ENCODE results near the gene PTPRN. TPM values are rescaled to one million over a fixed set of nuclear protein-coding genes. Genes with fewer than 3 reads are reported as not detected.
A peak's percentile ranks its signal among the peaks of the same experiment; 100 is the strongest.

PTPRN gene
- total RNA-seq, 1 donor = under 0.01 TPM

DNA sequence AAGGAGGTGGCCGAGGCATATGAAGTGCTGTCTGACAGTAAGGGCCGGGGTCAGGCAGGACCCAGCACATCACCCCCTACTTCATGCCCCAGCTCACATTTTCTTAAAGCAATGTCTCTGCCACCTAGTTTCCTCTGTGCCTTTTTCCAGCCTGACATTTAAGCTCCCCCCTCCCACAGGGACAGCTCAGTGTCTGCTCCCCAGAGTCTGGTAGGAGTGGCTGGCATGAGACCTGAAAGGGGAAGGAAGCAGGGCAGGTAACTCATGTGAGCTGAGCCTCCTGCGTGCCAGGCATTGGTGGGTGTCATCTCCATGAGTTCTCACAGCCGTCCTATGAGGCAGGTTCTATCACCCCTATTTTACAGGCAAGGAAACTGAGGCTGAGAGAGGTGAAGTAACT, 28.6 kb downstream of the PTPRN start:
- H3K4me1 ChIP-seq (ENCODE audit: insufficient read depth, low read length) = peaks cover 23% of the 10 kb centered on the region
- H3K27ac ChIP-seq (ENCODE audit: low read depth, low read length) = peak overlapping the region; percentile 97
- H3K9me3 ChIP-seq (ENCODE audit: low read depth, low read length) = no peaks in the 10 kb centered on the region
- H2AFZ ChIP-seq (ENCODE audit: low read length) = no peak overlapping the region
- H3K79me2 ChIP-seq (ENCODE audit: insufficient read depth, low read length) = peaks cover 15% of the 10 kb centered on the region
- no peak for DNase-seq (ENCODE audit: insufficient read length, low spot score, missing footprints)
- no peaks in the 10 kb centered on the region for H3K27me3 ChIP-seq (ENCODE audit: insufficient read depth, low read length)
- H3K36me3 ChIP-seq (ENCODE audit: insufficient read depth, low read length) = peaks cover 38% of the 10 kb centered on the region
- TF ChIP-seq, protein P1, sequence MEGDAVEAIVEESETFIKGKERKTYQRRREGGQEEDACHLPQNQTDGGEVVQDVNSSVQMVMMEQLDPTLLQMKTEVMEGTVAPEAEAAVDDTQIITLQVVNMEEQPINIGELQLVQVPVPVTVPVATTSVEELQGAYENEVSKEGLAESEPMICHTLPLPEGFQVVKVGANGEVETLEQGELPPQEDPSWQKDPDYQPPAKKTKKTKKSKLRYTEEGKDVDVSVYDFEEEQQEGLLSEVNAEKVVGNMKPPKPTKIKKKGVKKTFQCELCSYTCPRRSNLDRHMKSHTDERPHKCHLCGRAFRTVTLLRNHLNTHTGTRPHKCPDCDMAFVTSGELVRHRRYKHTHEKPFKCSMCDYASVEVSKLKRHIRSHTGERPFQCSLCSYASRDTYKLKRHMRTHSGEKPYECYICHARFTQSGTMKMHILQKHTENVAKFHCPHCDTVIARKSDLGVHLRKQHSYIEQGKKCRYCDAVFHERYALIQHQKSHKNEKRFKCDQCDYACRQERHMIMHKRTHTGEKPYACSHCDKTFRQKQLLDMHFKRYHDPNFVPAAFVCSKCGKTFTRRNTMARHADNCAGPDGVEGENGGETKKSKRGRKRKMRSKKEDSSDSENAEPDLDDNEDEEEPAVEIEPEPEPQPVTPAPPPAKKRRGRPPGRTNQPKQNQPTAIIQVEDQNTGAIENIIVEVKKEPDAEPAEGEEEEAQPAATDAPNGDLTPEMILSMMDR (IDR thresholded peaks at IDR 0.05; ENCODE audit: extremely low read depth, low read depth, low read length) = no peak
- no peak overlapping the region for H3K4me3 ChIP-seq (ENCODE audit: insufficient read depth, low read length)
- peaks cover 7% of the 10 kb centered on the region for H4K20me1 ChIP-seq (ENCODE audit: insufficient read depth, low read length)
- peak overlapping the region; percentile 91 for H3K4me2 ChIP-seq (ENCODE audit: insufficient read depth, low read length)

DNA sequence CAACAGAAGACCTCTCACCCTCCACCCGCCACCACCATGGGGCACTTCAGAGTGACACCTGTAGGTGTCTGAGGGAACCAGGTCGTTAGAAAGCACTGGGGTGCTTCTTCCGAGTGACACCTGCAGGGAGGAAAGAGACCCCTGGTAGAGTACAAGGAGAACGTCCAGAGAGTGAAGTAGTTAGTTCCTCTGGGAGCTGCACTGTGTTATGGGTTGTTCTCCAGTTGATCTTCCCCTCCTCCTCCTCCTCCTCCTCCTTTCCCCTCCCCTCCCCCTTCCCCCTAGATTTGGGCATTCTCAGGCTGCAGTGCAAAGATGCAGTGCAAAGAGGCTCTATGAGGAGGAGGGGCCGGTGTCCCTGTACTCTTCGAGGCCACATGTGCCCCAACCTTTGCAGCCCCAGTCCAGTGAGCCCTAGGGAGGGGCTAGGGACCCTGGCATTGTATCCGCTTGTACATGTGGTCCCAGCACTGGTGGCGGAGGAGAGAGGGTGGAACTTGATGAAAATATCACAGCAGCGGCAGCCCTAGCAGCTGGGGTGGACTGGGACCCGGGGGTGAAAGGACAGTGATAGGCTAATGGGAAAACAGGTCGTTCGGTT, 29.2 kb downstream of the PTPRN start:
- no peaks in the 10 kb centered on the region for H3K27me3 ChIP-seq (ENCODE audit: insufficient read depth, low read length)
- peak overlapping the region; percentile 97 for H3K27ac ChIP-seq (ENCODE audit: low read depth, low read length)
- H4K20me1 ChIP-seq (ENCODE audit: insufficient read depth, low read length) = peaks cover 7% of the 10 kb centered on the region
- H3K79me2 ChIP-seq (ENCODE audit: insufficient read depth, low read length) = peaks cover 15% of the 10 kb centered on the region
- peak overlapping the region; percentile 40 for H2AFZ ChIP-seq (ENCODE audit: low read length)
- H3K4me2 ChIP-seq (ENCODE audit: insufficient read depth, low read length) = peak overlapping the region; percentile 91
- TF ChIP-seq, protein P1 (IDR thresholded peaks at IDR 0.05; ENCODE audit: extremely low read depth, low read depth, low read length) = peak; percentile 9
- peaks cover 24% of the 10 kb centered on the region for H3K4me1 ChIP-seq (ENCODE audit: insufficient read depth, low read length)
- peak overlapping the region; percentile 75 for H3K4me3 ChIP-seq (ENCODE audit: insufficient read depth, low read length)
- peaks cover 34% of the 10 kb centered on the region for H3K36me3 ChIP-seq (ENCODE audit: insufficient read depth, low read length)
- no peaks in the 10 kb centered on the region for H3K9me3 ChIP-seq (ENCODE audit: low read depth, low read length)
- DNase-seq (ENCODE audit: insufficient read length, low spot score, missing footprints) = no peak

DNA sequence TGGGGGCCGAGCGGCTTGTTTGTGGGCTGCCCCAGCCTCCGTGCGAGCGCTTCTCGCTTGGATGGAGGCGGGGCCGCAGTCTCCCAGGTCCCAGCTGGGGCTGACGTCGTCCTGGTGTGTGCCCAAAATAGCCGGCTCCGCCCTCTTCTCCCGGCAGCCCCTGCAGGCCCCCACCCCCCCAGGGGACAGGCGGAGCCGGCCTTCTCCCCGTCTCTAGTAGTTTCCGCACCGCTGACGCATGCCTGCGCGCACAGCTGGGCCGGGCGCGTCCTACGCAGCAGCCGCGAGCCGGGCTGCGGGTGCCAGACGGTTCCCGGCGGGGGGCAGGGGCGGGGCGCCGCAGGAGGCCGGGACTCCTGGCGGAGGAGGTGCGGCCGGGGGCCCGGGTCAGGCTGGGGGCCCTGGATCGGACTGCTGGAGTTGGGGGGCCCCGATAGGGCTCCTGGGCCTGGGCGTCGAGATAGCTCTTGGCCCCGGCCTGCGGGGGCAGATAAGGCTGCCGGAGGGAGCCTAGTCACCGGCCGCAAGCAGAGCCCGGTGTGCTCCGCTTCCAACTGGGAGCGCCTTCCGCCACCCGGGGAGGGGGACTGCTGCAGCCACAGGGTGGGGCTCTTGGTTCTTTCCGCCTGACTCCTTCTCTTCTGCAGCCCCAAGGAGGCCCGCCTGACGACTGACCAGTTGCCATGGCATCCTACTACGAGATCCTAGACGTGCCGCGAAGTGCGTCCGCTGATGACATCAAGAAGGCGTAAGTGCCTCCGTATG, 29.9 kb downstream of the PTPRN start, which contains the start of gene DNAJB2:
DNAJB2 (plus strand) TSS at position 216 of the 765 bp plus-strand sequence; CDS start at position 684, 468 bp downstream.
- H4K20me1 ChIP-seq (ENCODE audit: insufficient read depth, low read length) = peaks cover 2% of the 10 kb centered on the region
- H3K79me2 ChIP-seq (ENCODE audit: insufficient read depth, low read length) = peaks cover 15% of the 10 kb centered on the region
- H3K9me3 ChIP-seq (ENCODE audit: low read depth, low read length) = no peaks in the 10 kb centered on the region
- H3K4me1 ChIP-seq (ENCODE audit: insufficient read depth, low read length) = peaks cover 31% of the 10 kb centered on the region
- peak within 1 kb of the TSS; percentile 91 for H3K4me2 ChIP-seq (ENCODE audit: insufficient read depth, low read length)
- H3K27me3 ChIP-seq (ENCODE audit: insufficient read depth, low read length) = no peaks in the 10 kb centered on the region
- peaks cover 28% of the 10 kb centered on the region for H3K36me3 ChIP-seq (ENCODE audit: insufficient read depth, low read length)
- peak within 1 kb of the TSS; percentile 75 for H3K4me3 ChIP-seq (ENCODE audit: insufficient read depth, low read length)
- peak; percentile 100 for DNase-seq (ENCODE audit: insufficient read length, low spot score, missing footprints)
- H3K27ac ChIP-seq (ENCODE audit: low read depth, low read length) = peak within 1 kb of the TSS; percentile 97
- TF ChIP-seq, protein P1 (IDR thresholded peaks at IDR 0.05; ENCODE audit: extremely low read depth, low read depth, low read length) = peak; percentile 26
- H2AFZ ChIP-seq (ENCODE audit: low read length) = peak within 1 kb of the TSS; percentile 40

DNA sequence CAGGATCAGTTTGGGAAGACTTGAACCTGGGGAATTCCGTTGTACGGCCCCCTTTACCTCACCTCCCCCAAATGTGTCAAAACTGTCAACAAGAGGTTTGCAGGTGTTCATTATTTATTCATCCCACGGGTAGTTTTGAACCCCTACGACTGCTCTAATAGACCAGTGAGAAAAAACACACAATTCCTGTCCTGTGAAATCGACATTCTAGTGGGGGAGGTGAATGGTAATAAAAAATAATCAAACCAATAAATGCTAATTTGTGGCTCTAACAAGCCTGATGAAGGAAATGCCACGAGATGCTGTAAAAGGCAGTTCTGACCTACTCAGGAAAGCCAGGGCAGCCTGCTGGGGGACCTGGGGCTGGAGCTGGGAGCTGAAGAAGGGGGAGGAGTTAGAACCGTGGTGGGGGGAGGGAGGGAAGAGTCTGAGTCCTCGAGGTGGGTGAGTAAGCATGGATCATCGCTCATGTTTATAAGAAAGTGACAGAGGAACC, 30.5 kb downstream of the PTPRN start:
- peaks cover 37% of the 10 kb centered on the region for H3K4me1 ChIP-seq (ENCODE audit: insufficient read depth, low read length)
- peak overlapping the region; percentile 97 for H3K27ac ChIP-seq (ENCODE audit: low read depth, low read length)
- TF ChIP-seq, protein P1 (IDR thresholded peaks at IDR 0.05; ENCODE audit: extremely low read depth, low read depth, low read length) = no peak
- peak overlapping the region; percentile 2 for H2AFZ ChIP-seq (ENCODE audit: low read length)
- H3K4me2 ChIP-seq (ENCODE audit: insufficient read depth, low read length) = peak overlapping the region; percentile 81
- peaks cover 2% of the 10 kb centered on the region for H4K20me1 ChIP-seq (ENCODE audit: insufficient read depth, low read length)
- no peaks in the 10 kb centered on the region for H3K9me3 ChIP-seq (ENCODE audit: low read depth, low read length)
- peaks cover 15% of the 10 kb centered on the region for H3K79me2 ChIP-seq (ENCODE audit: insufficient read depth, low read length)
- peaks cover 26% of the 10 kb centered on the region for H3K36me3 ChIP-seq (ENCODE audit: insufficient read depth, low read length)
- peak overlapping the region; percentile 75 for H3K4me3 ChIP-seq (ENCODE audit: insufficient read depth, low read length)
- no peaks in the 10 kb centered on the region for H3K27me3 ChIP-seq (ENCODE audit: insufficient read depth, low read length)
- no peak for DNase-seq (ENCODE audit: insufficient read length, low spot score, missing footprints)

Data from osteoblast (primary cell).